MM.1S (cell line): ENCODE data around the gene FSD1.

ENCODE experiments used
- DNase-seq: peaks from one replicate; pipeline ENCODE4 v3.0.0-alpha.2; 2015
- H2AFZ ChIP-seq: fragments of 300-600 bp; sonication (generic); 2 replicates; pipeline ENCODE4 v1.6.0; 2016; ENCODE audit warnings: antibody characterized with exemption, low read length
- H3F3A ChIP-seq: fragments of 300-600 bp; sonication (generic); 2 replicates; pipeline ENCODE4 v1.6.1; 2016; ENCODE audit warnings: mild to moderate bottlenecking, antibody characterized with exemption, low read length, moderate library complexity, mixed read lengths; ENCODE audit not compliant: insufficient read depth
- H3K27ac ChIP-seq: fragments of 300-600 bp; sonication (generic); 2 replicates; pipeline ENCODE4 v1.5.1; 2016; ENCODE audit warnings: mild to moderate bottlenecking, low read length
- H3K27me3 ChIP-seq: fragments of 300-600 bp; sonication (generic); replicated peaks from 2 replicates; pipeline ENCODE4 v1.6.0; 2016; ENCODE audit warnings: low read length; ENCODE audit not compliant: insufficient read depth
- H3K36me3 ChIP-seq: fragments of 300-600 bp; sonication (generic); replicated peaks from 2 replicates; pipeline ENCODE4 v1.6.1; 2016; ENCODE audit warnings: mild to moderate bottlenecking, low read length, mixed read lengths; ENCODE audit not compliant: insufficient read depth
- H3K4me1 ChIP-seq: fragments of 300-600 bp; sonication (generic); 2 replicates; pipeline ENCODE4 v1.6.1; 2016; ENCODE audit warnings: low read length, mixed read lengths
- H3K4me2 ChIP-seq: fragments of 300-600 bp; sonication (generic); 2 replicates; pipeline ENCODE4 v1.6.0; 2016; ENCODE audit warnings: low read depth, low read length
- H3K4me3 ChIP-seq: fragments of 300-600 bp; sonication (generic); 2 replicates; pipeline ENCODE4 v1.5.1; 2016; ENCODE audit warnings: low read length, mixed read lengths
- H3K79me2 ChIP-seq: fragments of 300-600 bp; sonication (generic); 2 replicates; pipeline ENCODE4 v1.6.1; 2016; ENCODE audit warnings: mixed run types, low read length, mixed read lengths
- H3K9ac ChIP-seq: fragments of 300-600 bp; sonication (generic); 2 replicates; pipeline ENCODE4 v1.6.1; 2016; ENCODE audit warnings: low read length, mixed read lengths
- H3K9me2 ChIP-seq: fragments of 300-600 bp; sonication (generic); replicated peaks from 2 replicates; pipeline ENCODE4 v1.6.1; 2016; ENCODE audit warnings: mild to moderate bottlenecking, low read length, mixed read lengths; ENCODE audit not compliant: insufficient read depth
- H3K9me3 ChIP-seq: fragments of 300-600 bp; sonication (generic); replicated peaks from 2 replicates; pipeline ENCODE4 v1.6.1; 2016; ENCODE audit warnings: mild to moderate bottlenecking, low read length, mixed read lengths; ENCODE audit not compliant: insufficient read depth
- H4K20me1 ChIP-seq: fragments of 300-600 bp; sonication (generic); 2 replicates; pipeline ENCODE4 v1.6.1; 2016; ENCODE audit warnings: mild to moderate bottlenecking, low read length, moderate library complexity, mixed read lengths; ENCODE audit not compliant: insufficient read depth
- EZH2 ChIP-seq: fragments of 300-600 bp; sonication (generic); optimal IDR thresholded peaks from 2 replicates; pipeline ENCODE3; 2017; ENCODE audit warnings: low read depth, mild to moderate bottlenecking, antibody characterized with exemption, low read length, mixed read lengths
- EZH2phosphoT487 ChIP-seq: fragments of 300-600 bp; sonication (generic); IDR thresholded peaks from 2 replicates; pipeline ENCODE4 v1.6.1; 2018; ENCODE audit warnings: antibody characterized with exemption, low read length
- TF ChIP-seq, protein P1 (sequence below): fragments of 300-600 bp; sonication (generic); IDR thresholded peaks from 2 replicates; pipeline ENCODE4 v1.5.1; 2016; ENCODE audit warnings: antibody characterized with exemption, low read length, mixed read lengths

Gene FSD1

GRCh38 chr19:4310247-4311121 is 6.1 kb downstream of the FSD1 start:
- H3K9ac ChIP-seq, result no peak overlapping the region
- H3K9me3 ChIP-seq, result no peaks in the 10 kb centered on the region
- no peaks in the 10 kb centered on the region for H3F3A ChIP-seq
- peaks cover 58% of the 10 kb centered on the region for H3K27me3 ChIP-seq
- no peak overlapping the region for H3K27ac ChIP-seq
- H3K4me2 ChIP-seq, result no peak overlapping the region
- H3K36me3 ChIP-seq, result no peaks in the 10 kb centered on the region
- TF ChIP-seq EZH2phosphoT487, result no peak
- TF ChIP-seq, protein P1, sequence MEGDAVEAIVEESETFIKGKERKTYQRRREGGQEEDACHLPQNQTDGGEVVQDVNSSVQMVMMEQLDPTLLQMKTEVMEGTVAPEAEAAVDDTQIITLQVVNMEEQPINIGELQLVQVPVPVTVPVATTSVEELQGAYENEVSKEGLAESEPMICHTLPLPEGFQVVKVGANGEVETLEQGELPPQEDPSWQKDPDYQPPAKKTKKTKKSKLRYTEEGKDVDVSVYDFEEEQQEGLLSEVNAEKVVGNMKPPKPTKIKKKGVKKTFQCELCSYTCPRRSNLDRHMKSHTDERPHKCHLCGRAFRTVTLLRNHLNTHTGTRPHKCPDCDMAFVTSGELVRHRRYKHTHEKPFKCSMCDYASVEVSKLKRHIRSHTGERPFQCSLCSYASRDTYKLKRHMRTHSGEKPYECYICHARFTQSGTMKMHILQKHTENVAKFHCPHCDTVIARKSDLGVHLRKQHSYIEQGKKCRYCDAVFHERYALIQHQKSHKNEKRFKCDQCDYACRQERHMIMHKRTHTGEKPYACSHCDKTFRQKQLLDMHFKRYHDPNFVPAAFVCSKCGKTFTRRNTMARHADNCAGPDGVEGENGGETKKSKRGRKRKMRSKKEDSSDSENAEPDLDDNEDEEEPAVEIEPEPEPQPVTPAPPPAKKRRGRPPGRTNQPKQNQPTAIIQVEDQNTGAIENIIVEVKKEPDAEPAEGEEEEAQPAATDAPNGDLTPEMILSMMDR, result no peak
- no peak for TF ChIP-seq EZH2
- no peak for DNase-seq
- H3K4me3 ChIP-seq, result no peak overlapping the region
- no peaks in the 10 kb centered on the region for H3K9me2 ChIP-seq
- H3K4me1 ChIP-seq, result no peaks in the 10 kb centered on the region
- no peaks in the 10 kb centered on the region for H3K79me2 ChIP-seq
- no peaks in the 10 kb centered on the region for H4K20me1 ChIP-seq
- no peak overlapping the region for H2AFZ ChIP-seq

DNA sequence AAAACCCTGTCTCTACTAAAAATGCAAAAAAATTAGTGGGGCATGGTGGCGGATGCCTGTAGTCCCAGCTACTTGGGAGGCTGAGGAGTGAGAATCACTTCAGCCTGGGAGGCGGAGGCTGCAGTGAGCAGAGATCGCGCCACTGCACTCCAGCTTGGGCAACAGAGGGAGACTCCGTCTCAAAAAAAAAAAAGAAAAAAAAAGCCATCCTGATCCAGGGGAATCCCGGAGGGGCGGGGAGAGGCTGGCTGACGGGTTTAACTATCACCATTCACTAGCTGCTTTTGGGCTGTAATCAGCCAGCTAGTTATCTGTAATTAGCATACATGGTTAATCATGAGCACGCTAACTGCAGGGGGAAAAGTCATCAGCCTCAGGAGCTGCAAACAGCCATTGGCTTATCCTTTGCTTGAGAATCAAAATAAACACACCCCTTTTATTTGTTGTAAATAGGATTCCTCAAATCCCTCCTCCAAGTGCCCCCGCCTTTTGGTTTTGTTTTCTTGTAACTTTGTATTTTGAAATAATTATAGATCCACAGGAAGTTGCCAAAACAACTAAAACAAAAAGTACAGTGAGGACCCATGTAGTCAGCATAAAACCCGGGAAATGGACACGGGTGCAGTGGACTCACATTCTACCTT is 9.6 kb downstream of the FSD1 start:
- no peaks in the 10 kb centered on the region for H3F3A ChIP-seq
- no peak overlapping the region for H3K4me3 ChIP-seq
- no peak overlapping the region for H3K9ac ChIP-seq
- H3K9me3 ChIP-seq, result no peaks in the 10 kb centered on the region
- no peak for DNase-seq
- no peaks in the 10 kb centered on the region for H4K20me1 ChIP-seq
- no peak overlapping the region for H3K27ac ChIP-seq
- no peak overlapping the region for H2AFZ ChIP-seq
- H3K4me1 ChIP-seq, result no peaks in the 10 kb centered on the region
- no peak overlapping the region for H3K4me2 ChIP-seq
- H3K79me2 ChIP-seq, result no peaks in the 10 kb centered on the region
- peaks cover 59% of the 10 kb centered on the region for H3K27me3 ChIP-seq
- no peaks in the 10 kb centered on the region for H3K9me2 ChIP-seq
- H3K36me3 ChIP-seq, result no peaks in the 10 kb centered on the region
- TF ChIP-seq EZH2 (no peak), EZH2phosphoT487 (no peak)
- TF ChIP-seq, protein P1, result no peak

DNA sequence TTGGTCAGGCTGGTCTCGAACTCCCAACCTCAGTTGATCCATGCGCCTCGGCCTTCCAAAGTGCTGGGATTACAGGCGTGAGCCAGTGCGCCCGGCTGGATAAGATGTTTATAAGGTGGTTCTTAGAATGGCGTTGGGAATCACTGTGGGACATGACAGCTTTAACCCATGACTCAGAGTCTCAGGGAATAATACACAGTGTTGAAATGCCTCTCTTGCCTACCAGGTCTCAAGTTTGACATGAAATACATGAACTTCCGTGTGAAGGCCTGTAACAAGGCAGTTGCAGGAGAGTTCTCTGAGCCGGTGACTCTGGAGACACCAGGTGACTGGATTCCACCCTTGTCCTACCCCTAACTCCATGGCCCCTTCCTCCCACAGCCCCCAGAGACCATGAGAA is 12.6 kb downstream of the FSD1 start:
- H3K4me2 ChIP-seq, result no peak overlapping the region
- no peak overlapping the region for H3K4me3 ChIP-seq
- no peak overlapping the region for H2AFZ ChIP-seq
- DNase-seq, result no peak
- no peaks in the 10 kb centered on the region for H3K4me1 ChIP-seq
- H3K27ac ChIP-seq, result no peak overlapping the region
- no peaks in the 10 kb centered on the region for H3K36me3 ChIP-seq
- H3K9me3 ChIP-seq, result no peaks in the 10 kb centered on the region
- no peaks in the 10 kb centered on the region for H3F3A ChIP-seq
- peaks cover 63% of the 10 kb centered on the region for H3K27me3 ChIP-seq
- H4K20me1 ChIP-seq, result no peaks in the 10 kb centered on the region
- H3K9ac ChIP-seq, result no peak overlapping the region
- no peaks in the 10 kb centered on the region for H3K79me2 ChIP-seq
- no peaks in the 10 kb centered on the region for H3K9me2 ChIP-seq
- TF ChIP-seq EZH2phosphoT487, result no peak
